ENCODE measurements around the gene ZNF575.

ZNF575 gene

DNA sequence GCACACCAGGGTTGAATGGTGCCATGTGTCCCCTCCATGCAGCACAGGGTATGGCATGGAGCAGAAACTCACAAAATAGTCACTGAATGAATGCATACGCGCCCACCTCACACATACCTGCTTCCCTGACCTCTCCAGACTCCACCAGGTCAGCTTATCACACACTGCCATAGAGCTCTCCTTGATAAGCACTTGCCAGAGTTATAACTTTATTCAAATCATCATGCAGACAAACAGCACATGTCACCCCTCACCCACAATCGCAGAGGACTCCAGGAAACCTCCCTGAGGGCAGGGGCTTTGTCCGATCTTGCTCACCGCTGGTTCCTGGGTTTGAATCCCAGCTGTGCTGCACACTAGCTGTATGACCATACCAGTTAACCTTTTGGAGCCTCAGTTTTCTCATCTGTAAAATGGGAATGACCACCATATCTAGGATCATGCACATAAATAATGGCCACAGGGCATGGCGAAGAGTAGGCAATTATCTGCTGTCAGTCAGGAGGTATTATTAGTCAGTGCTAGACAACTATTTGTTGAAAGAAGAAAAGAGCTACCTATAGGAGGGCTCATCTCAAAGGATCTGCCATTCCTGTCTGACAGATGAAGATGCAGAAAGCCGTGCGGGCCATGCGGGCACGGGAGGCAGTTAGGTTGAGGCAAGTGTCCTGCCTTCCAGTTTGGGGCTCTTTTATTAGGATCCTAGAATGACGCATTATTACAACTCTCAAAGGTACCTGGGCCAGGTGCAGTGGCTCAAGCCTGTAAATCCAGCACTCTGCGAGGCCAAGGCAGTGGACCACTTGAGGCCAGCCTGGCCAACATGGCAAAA lies 28.4 kb downstream of the ZNF575 start:
- H3K9me3 Mint-ChIP-seq, result peaks cover 0 to 3% of the 10 kb centered on the region in 2 donors
- H3K27me3 Mint-ChIP-seq, result no peaks in the 10 kb centered on the region
- no peak for ATAC-seq (replicated peaks)

DNA sequence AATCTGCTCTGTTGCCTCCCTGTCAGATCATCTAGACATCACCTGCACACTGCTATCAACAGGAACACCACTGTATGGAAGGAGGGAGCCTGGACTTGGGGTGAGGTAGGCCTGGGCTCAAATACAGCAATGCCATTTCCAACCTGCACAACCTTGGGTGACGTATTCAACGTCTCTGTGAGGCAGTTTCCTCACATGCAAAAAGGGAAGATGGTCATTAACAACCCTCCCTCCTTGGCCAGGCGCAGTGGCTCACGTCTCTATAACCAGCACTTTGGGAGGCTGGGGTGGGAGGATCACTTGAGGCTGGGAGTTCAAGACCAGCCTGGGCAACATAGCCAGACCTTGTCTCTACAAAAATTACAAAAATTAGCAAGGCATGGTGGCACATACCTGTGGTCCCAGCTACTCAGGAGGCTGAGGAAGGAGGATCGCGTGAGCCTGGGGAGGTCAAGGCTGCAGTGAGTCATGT lies 29.3 kb downstream of the ZNF575 start:
- no peaks in the 10 kb centered on the region for H3K27me3 Mint-ChIP-seq
- peaks cover 41 to 64% of the 10 kb centered on the region in 2 donors for H3K4me1 Mint-ChIP-seq
- peak overlapping the region; percentile 94 for H3K27ac Mint-ChIP-seq
- ATAC-seq (replicated peaks) (peak; percentile 1 to 2), DNase-seq (no peak)
- peak overlapping the region in 1 of 2 donors; percentile 43 for H3K4me3 Mint-ChIP-seq
- peaks cover 0 to 3% of the 10 kb centered on the region in 2 donors for H3K9me3 Mint-ChIP-seq
- H3K36me3 Mint-ChIP-seq, result peaks cover 22 to 37% of the 10 kb centered on the region in 2 donors

More for the DNA sequence above, 28.4 kb downstream of the ZNF575 start:
- DNase-seq, result no peak
- H3K36me3 Mint-ChIP-seq, result peaks cover 20 to 37% of the 10 kb centered on the region in 2 donors
- peaks cover 39 to 58% of the 10 kb centered on the region in 2 donors for H3K4me1 Mint-ChIP-seq
- H3K4me3 Mint-ChIP-seq, result no peak overlapping the region
- H3K27ac Mint-ChIP-seq, result peak overlapping the region; percentile 59

DNA sequence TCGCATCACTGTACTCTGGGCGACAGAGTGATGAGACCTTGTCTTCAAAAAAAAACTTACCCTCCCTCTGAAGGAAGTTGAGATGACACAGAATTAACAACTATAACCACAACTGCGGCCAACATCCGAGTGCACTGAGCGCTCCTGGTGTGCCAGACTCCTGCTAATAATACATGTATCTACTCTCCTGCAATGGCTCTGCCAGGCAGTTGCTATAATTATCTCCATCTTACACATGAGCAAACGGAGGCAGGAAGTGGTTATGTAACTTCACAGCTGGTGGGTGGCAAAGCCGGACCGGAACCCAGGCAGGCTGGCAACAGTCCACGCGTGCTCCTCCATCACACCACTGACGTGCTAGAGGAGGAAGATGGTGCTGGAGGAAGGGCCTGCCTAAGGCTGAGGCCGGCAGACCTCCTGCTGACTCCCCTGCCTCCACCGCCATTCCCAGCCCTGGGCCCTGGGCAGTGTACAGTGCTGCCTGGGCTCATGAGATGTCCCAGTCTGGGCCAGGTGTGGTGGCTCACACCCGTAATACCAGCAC lies 29.8 kb downstream of the ZNF575 start:
- Mint-ChIP-seq H3K27ac (peak overlapping the region; percentile 94), H3K4me3 (peak overlapping the region; percentile 50 to 62), H3K4me1 (peaks cover 41 to 64% of the 10 kb centered on the region in 2 donors), H3K27me3 (no peaks in the 10 kb centered on the region), H3K36me3 (peaks cover 22 to 37% of the 10 kb centered on the region in 2 donors), H3K9me3 (peaks cover 0 to 3% of the 10 kb centered on the region in 2 donors)
- DNase-seq (peak; percentile 63), ATAC-seq (replicated peaks) (peak; percentile 88 to 90)

DNA sequence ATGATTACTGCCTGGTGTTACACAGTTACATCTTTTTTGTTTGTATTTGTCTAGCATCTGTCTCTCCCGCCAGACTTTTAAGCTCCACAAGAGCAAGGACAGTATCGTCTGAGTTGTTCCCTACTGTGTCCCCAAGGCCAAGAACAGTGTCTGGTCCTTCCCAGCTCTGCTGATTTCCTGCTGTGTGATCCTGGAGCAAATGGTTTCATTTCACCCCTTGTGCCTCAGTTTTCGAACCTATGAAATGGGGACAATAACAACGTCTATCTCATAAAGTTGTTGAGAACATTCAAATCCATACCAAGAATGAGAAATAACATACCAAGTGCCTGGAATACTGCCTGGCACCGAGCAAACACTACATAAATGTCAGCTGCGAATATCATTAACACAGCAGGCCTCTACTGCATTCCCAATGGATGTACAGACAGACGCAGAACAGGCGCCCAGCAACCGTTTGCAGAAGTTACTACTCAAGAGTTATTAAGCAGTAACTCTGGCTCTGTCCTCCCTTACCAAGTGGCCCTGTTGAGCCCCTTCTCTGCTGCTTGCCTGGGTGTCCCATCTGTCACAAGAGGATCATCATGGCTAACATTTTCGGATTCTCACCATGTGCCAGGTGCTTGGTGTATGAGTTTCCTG lies 30.9 kb downstream of the ZNF575 start:
- Mint-ChIP-seq H3K4me1 (peaks cover 41 to 64% of the 10 kb centered on the region in 2 donors), H3K27ac (peak overlapping the region; percentile 93), H3K9me3 (peaks cover 0 to 3% of the 10 kb centered on the region in 2 donors), H3K4me3 (peak overlapping the region in 1 of 2 donors; percentile 60), H3K27me3 (no peaks in the 10 kb centered on the region), H3K36me3 (peaks cover 27 to 37% of the 10 kb centered on the region in 2 donors)
- ATAC-seq (replicated peaks), result no peak
- DNase-seq, result no peak

DNA sequence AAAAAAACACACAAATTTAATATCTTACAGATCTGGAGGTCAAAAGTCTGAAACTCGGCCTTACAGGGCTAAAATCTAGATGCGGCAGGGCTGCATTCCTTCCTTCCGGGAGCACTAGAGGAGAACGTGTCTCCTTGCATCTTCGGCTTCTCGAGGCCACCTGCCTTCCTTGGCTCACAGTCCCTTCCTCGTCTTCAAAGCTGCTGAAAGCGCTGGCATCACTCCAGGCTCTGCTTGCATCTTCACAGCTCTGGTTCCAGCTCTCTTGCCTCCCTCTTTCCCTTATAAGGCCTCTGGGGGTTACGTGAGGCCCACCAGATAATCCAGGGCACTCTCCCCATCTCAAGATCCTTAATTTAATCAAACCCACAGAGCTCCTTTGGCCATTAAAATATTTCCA lies 31.8 kb downstream of the ZNF575 start:
- no peak for DNase-seq
- peaks cover 41 to 64% of the 10 kb centered on the region in 2 donors for H3K4me1 Mint-ChIP-seq
- ATAC-seq (replicated peaks), result no peak
- H3K4me3 Mint-ChIP-seq, result peak overlapping the region in 1 of 2 donors; percentile 17
- H3K9me3 Mint-ChIP-seq, result peaks cover 0 to 3% of the 10 kb centered on the region in 2 donors
- H3K27ac Mint-ChIP-seq, result peak overlapping the region; percentile 84
- peaks cover 27 to 37% of the 10 kb centered on the region in 2 donors for H3K36me3 Mint-ChIP-seq
- H3K27me3 Mint-ChIP-seq, result no peaks in the 10 kb centered on the region

DNA sequence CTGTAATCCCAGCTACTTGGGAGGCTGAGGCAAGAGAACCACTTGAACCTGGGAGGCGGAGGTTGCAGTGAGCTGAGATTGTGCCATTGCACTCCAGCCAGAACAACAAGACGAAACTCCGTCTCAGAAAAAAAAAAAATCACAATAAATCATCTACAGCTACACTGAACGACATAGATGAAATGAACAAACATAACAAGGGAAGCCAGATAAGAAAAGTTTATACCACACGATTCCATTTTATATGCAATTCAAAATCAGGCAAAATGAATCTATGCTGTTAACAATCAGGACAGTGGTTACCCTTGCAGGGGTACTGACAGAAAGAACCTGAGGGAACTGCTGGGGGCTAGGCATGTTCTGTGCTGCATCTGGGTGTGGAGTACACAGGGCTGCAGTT lies 36.7 kb downstream of the ZNF575 start:
- Mint-ChIP-seq H3K36me3 (peaks cover 12% of the 10 kb centered on the region in 2 donors), H3K27ac (no peak overlapping the region), H3K4me3 (no peak overlapping the region), H3K27me3 (no peaks in the 10 kb centered on the region), H3K4me1 (peaks cover 20 to 34% of the 10 kb centered on the region in 2 donors), H3K9me3 (no peaks in the 10 kb centered on the region)
- no peak for DNase-seq
- no peak for ATAC-seq (replicated peaks)

DNA sequence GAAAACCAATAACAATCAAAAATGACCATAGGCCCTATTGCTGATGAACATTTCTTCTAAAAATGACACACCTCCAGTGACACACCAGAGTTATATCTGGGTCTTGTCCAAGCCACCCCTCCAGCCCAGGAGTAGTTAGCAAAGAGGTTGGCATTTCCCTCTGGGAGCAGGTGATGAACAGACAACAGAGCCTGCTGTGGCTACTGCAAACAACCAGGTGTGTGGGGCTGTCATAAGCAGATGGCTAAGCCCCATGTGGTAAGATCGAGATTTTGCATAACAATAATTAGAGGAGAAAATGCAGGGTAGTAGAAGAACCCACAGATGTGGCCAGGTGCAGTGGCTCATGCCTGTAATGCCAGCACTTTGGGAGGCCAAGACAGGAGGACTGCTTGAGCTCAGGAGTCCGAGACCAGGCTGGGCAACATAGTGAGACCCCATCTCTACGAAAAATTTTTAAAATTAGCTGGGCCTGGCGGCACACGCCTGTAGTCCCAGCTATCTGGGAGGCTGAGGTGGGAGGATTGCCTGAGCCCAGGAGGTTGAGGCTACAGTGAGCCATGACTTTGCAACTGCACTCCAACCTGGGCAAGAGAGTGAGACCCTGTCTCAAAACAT lies 37.3 kb downstream of the ZNF575 start:
- Mint-ChIP-seq H3K4me1 (peaks cover 18 to 34% of the 10 kb centered on the region in 2 donors), H3K9me3 (no peaks in the 10 kb centered on the region), H3K36me3 (peaks cover 12 to 15% of the 10 kb centered on the region in 2 donors), H3K27ac (no peak overlapping the region), H3K27me3 (no peaks in the 10 kb centered on the region), H3K4me3 (no peak overlapping the region)
- no peak for DNase-seq
- ATAC-seq (replicated peaks), result no peak

DNA sequence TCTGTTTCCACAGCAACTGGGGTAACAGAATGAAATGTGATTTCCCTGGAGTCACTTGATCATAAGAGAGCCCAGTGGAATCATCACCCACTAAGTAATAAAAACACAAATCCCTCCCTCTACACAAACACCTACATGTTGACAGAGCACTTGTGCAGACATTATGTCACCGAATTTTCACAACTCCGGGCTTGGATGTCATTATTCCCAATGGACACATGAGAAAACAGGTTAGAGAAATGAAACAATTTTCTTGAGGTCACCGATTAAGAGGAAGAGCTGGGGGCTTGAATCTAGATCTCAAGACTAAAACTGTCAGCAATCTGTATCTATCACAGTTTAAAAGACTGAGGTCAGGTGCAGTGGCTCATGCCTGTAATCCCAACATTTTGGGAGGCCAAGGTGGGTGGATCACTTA lies 39.2 kb downstream of the ZNF575 start:
- H3K4me1 Mint-ChIP-seq, result peaks cover 20 to 38% of the 10 kb centered on the region in 2 donors
- H3K27ac Mint-ChIP-seq, result peak overlapping the region; percentile 82
- H3K27me3 Mint-ChIP-seq, result no peaks in the 10 kb centered on the region
- H3K4me3 Mint-ChIP-seq, result no peak overlapping the region
- DNase-seq (no peak), ATAC-seq (replicated peaks) (no peak)
- H3K9me3 Mint-ChIP-seq, result no peaks in the 10 kb centered on the region
- peaks cover 10 to 16% of the 10 kb centered on the region in 2 donors for H3K36me3 Mint-ChIP-seq

DNA sequence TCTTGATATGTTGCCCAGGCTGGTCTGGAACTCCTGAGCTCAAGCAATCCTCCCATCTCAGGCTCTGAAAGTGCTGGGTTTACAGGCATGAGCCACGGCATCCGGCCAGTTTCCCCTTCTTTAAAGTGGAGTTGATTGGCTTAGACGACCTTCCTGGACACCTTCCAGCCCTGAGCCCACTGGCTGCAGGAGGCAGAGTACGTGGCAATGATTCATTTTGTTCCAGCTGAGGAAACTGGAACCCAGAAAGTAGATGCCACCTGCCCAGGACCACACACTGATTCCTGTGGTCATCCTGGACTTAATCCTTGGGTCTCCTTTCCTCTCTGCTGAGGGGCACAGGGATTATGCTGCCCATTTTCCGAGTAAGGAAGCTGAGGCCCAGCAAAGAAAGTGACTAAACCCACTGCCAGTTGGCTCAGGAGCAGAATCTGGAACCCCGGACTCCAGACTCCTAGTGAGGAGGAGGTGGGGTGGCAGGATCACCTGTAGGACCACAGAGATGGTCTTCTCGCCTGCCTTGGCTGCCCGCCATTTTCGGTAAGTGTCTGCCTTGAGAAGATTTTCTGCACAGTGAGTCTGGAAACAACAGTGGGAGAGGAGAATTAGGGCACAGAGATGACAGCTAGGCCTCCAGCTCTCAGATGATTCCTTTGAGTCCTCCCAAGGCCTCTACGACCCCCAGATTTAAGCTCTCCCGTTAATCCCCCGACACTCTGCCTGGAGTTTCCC lies 41.6 kb downstream of the ZNF575 start:
- Mint-ChIP-seq H3K27ac (peak overlapping the region; percentile 98), H3K4me1 (peaks cover 26 to 51% of the 10 kb centered on the region in 2 donors)
- ATAC-seq (replicated peaks), result no peak

DNA sequence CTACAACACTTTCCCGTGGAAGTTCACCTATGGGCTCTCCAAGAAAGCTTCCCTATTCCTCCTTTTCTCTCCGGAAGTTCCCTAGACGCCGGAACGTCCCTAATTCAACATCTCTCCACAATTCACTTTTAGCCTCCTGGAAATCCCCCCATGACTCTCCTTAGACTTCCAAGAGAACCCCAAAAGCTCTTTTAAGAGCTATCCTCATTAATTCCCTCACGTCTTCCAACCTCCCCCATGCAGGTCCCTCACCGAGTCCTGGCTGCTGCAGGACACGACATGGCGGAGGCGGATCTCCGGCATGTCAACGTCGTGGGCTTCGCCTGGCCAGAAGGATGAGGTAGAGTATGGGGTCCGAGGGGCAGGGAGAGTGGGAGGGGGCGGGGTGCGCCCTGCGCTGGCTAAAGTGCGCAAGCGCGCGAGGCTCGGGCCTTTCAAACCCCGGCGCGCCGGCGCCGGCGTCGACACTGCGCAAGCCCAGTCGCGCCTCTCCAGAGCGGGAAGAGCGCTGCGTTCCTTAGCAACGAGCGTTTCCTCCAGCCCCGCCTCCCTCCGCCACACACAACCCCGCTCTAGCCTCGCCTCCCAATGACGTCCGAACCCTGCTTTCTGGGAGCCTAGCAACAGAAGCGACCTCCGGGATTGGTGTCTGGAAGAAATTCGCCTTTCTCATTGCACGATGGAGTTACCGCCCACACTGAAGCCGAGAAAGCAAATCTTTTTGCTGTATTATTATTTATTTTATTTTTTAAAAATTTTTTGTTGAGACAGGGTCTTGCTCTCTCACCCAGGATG lies 42.4 kb downstream of the ZNF575 start, which contains the start of the genes PINLYP and XRCC1:
PINLYP (plus strand) TSS at position 646 of the 795 bp plus-strand sequence. CDS start 1,391 bp downstream, outside the sequence.
XRCC1 (minus strand) TSS at position 372 of the 795 bp plus-strand sequence; CDS start at position 303, 69 bp downstream.
- peak within 1 kb of the TSS; percentile 97 to 99 for H3K4me3 Mint-ChIP-seq
- H3K27ac Mint-ChIP-seq, result peak within 1 kb of the TSS; percentile 98
- peaks cover 26 to 59% of the 10 kb centered on the region in 2 donors for H3K4me1 Mint-ChIP-seq
- DNase-seq, result peak; percentile 93
- H3K9me3 Mint-ChIP-seq, result no peaks in the 10 kb centered on the region
- peak; percentile 98 to 99 for ATAC-seq (replicated peaks)
- peaks cover 5 to 19% of the 10 kb centered on the region in 2 donors for H3K36me3 Mint-ChIP-seq
- no peaks in the 10 kb centered on the region for H3K27me3 Mint-ChIP-seq

More for the DNA sequence above, 41.6 kb downstream of the ZNF575 start:
- peaks cover 5 to 22% of the 10 kb centered on the region in 2 donors for H3K36me3 Mint-ChIP-seq
- no peak for DNase-seq
- no peaks in the 10 kb centered on the region for H3K9me3 Mint-ChIP-seq
- no peaks in the 10 kb centered on the region for H3K27me3 Mint-ChIP-seq
- H3K4me3 Mint-ChIP-seq, result peak overlapping the region; percentile 97 to 99

DNA sequence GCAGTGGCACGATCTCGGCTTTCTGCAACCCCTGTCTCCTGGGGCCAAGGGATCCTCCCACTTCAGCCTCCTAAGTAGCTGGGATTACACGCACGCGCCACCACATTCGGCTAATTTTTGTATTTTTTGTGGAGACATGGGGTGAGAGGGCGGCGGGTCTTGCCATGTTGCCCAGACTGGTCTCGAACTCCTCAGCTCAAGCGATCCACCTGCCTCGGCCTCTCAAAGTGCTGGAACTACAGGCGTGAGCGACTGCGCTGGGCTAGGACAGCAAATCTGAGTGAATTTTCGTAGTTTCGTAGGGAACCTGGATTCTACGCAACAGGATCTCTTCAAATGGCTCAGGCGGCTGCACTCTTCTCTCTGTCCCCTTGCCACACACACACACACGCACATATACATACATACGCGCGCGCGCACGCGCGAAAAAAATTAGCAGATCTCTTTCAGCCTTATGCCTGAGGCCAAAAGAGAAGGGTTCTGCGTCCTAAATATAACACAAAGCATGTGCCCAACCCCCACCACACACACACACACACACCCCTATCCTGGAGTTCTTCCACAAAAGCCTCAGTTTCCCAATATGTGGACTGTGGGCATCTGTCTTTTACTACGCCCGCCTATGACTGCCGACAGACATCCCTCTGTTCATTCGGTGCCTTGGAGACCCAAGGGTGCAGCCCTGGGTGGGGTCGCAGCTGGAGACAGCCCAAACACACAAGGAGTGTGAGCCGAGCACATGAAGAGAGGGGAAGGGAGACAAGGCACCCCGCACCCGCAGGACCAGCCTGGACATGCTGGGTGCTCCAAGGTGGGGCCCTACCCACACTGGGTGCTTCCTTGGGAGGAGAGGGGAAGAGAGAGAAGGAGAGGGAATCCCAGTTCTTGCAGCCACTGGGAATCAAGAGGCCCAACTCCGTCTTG lies 43.2 kb downstream of the ZNF575 start:
- Mint-ChIP-seq H3K9me3 (no peaks in the 10 kb centered on the region), H3K27ac (peak overlapping the region; percentile 91), H3K4me3 (peak overlapping the region; percentile 97 to 99), H3K27me3 (no peaks in the 10 kb centered on the region), H3K36me3 (peaks cover 5 to 15% of the 10 kb centered on the region in 2 donors), H3K4me1 (peaks cover 26 to 59% of the 10 kb centered on the region in 2 donors)
- peak; percentile 2 for ATAC-seq (replicated peaks)
- DNase-seq, result no peak

DNA sequence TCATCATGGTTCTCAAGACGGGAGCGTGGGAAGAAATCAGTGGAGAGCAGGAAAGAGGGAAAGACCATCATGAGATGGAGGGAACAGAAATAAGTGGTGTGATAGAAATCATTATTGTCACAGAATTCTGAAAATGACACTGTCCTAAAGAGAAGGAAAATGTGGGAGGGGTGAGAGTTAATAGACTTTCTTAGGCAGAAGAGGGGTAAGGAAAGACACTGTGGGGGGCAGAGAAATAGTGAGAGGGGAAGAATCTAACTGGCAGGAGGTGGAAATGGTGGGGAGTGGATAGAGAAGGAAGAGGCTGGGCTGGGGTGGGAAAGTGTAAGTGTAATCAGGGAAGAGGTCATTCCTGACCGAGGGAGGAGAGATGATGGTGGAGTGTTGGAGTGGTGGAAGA lies 45.8 kb downstream of the ZNF575 start:
- no peaks in the 10 kb centered on the region for H3K9me3 Mint-ChIP-seq
- H3K4me1 Mint-ChIP-seq, result peaks cover 26 to 69% of the 10 kb centered on the region in 2 donors
- DNase-seq (no peak), ATAC-seq (replicated peaks) (no peak)
- no peaks in the 10 kb centered on the region for H3K27me3 Mint-ChIP-seq
- H3K36me3 Mint-ChIP-seq, result peaks cover 0 to 10% of the 10 kb centered on the region in 2 donors
- H3K27ac Mint-ChIP-seq, result no peak overlapping the region
- peak overlapping the region; percentile 46 to 65 for H3K4me3 Mint-ChIP-seq
